Adipocyte (in vitro differentiated cells): ENCODE measurements around the gene GATAD2A.

Source experiments
- DNase-seq: peaks from one replicate; pipeline ENCODE4 v3.0.0-alpha.2; 2015; ENCODE audit warnings: low read depth
- H3K27me3 ChIP-seq: replicated peaks from 2 replicates; pipeline ENCODE4 v1.7.0; 2013; ENCODE audit warnings: mild to moderate bottlenecking, low read length, moderate library complexity; ENCODE audit not compliant: control insufficient read depth, insufficient read depth
- H3K36me3 ChIP-seq: 2 replicates; pipeline ENCODE4 v1.7.0; 2013; ENCODE audit warnings: low read length, mild to moderate bottlenecking, moderate library complexity; ENCODE audit not compliant: control insufficient read depth, insufficient read depth, severe bottlenecking
- H3K4me1 ChIP-seq: 2 replicates; pipeline ENCODE4 v1.7.0; 2013; ENCODE audit warnings: mild to moderate bottlenecking, low read length, moderate library complexity; ENCODE audit not compliant: control insufficient read depth, insufficient read depth
- H3K4me3 ChIP-seq: 2 replicates; pipeline ENCODE4 v1.7.0; 2013; ENCODE audit warnings: mild to moderate bottlenecking, low read length, moderate library complexity
- H3K9ac ChIP-seq: 2 replicates; pipeline ENCODE4 v1.7.0; 2013; ENCODE audit warnings: mild to moderate bottlenecking, low read length, moderate library complexity
- H3K9me3 ChIP-seq: 2 replicates; pipeline ENCODE4 v1.7.0; 2013; ENCODE audit warnings: mild to moderate bottlenecking, low read length, moderate library complexity; ENCODE audit not compliant: control insufficient read depth

GATAD2A gene

DNA sequence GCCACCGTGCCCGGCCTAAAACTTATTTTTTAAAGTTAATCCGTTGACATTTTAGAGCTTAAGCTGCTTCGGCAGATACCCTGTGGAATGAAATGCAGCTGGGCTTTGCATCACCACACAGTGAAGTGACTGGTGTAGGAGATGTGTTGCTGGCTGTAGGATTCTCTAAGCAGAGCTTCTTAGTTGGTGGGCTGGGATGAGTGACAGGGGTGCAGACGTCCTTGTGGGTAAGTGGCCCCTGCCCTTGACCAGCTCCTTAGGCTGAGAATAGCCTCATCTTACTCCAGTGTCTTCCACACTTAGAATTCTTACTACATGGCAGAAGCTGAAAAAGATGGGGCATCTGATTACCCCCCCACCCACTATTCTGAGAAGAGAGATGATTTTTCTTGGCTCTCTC, 11.6 kb downstream of the GATAD2A start:
- H3K27me3 ChIP-seq = no peaks in the 10 kb centered on the region
- H3K9ac ChIP-seq = no peak overlapping the region
- no peaks in the 10 kb centered on the region for H3K36me3 ChIP-seq
- peaks cover 11% of the 10 kb centered on the region for H3K4me1 ChIP-seq
- no peak overlapping the region for H3K4me3 ChIP-seq
- DNase-seq = no peak
- H3K9me3 ChIP-seq = no peaks in the 10 kb centered on the region

DNA sequence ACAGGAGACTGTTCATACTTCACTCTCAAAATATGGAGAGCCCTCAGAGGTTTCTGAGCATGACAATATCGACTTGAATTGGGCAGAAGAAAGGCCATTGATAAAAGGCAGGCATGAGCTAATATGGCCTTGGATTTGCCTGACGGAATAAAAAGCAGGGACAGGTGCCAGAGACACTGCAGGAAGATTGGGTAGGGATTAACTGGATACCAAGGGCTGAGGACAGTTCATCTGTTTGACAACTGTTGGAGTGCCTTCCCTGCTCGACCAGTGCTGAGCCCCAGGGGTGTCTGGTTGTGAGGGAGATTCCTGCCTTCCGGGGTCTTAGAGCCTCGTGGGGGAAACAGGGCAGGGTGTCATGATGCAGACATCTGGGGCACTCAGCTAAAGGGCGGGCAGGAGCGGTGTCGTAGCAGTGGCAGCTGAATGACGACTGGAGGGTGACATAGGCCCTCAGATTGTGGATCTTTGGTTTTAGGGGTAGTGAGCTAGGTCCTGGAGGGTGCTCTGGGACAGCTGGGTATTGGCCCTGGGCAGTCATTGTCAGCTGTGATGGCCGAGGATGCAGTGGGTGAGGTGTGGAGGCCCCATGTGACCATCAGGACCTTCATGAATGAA, 12.3 kb downstream of the GATAD2A start:
- Histone ChIP-seq H3K36me3 (no peaks in the 10 kb centered on the region), H3K4me3 (no peak overlapping the region), H3K9me3 (no peaks in the 10 kb centered on the region), H3K4me1 (peaks cover 11% of the 10 kb centered on the region), H3K9ac (no peak overlapping the region), H3K27me3 (no peaks in the 10 kb centered on the region)
- no peak for DNase-seq

- no peak overlapping the region for H3K4me3 ChIP-seq
- H3K27me3 ChIP-seq = no peaks in the 10 kb centered on the region
- H3K4me1 ChIP-seq = peaks cover 11% of the 10 kb centered on the region
- H3K9me3 ChIP-seq = no peaks in the 10 kb centered on the region
- H3K36me3 ChIP-seq = no peaks in the 10 kb centered on the region
- no peak for DNase-seq
- H3K9ac ChIP-seq = no peak overlapping the region
Observed at GRCh38 chr19:19418555-19419260, 13.2 kb downstream of the GATAD2A start.

DNA sequence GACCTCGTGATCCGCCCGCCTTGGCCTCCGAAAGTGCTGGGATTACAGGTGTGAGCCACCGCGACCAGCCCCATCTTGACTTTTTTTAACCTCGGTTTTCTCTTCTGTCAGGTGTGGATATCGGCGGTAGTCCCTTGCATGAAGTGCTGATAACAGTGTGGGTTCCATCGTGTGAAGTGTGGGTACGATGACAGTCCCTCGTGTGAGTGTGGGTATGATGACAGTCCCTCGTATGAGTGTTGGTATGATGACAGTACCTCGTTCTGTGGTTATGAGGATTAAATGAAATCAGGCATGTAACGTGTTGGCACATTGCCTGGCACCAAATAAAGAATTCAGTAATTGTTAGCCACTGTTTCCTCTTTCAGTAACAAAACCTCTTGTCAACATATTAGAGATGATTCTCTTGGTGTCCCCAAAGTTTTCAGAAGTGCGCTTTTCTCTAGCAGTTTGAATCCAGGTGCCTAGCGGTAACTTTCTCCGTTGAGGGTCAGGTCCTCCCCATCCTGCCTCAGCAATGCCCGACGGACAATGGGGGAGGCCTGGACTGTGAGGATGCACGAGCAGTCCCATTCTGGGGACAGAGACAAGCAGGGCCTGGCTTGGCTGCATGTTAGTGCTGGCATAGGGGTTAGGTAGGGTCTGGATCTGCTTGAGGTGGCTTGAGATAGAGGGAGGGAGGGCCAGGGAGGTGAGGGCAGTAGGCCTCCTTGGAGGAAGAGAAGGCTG, 15.3 kb downstream of the GATAD2A start:
- Histone ChIP-seq H3K4me3 (no peak overlapping the region), H3K9me3 (no peaks in the 10 kb centered on the region), H3K36me3 (no peaks in the 10 kb centered on the region), H3K27me3 (no peaks in the 10 kb centered on the region), H3K4me1 (peaks cover 11% of the 10 kb centered on the region), H3K9ac (no peak overlapping the region)
- DNase-seq = no peak

- Histone ChIP-seq H3K4me3 (no peak overlapping the region), H3K9me3 (no peaks in the 10 kb centered on the region), H3K4me1 (peaks cover 13% of the 10 kb centered on the region), H3K27me3 (no peaks in the 10 kb centered on the region), H3K36me3 (no peaks in the 10 kb centered on the region), H3K9ac (no peak overlapping the region)
- DNase-seq = no peak
Observed at GRCh38 chr19:19421299-19421696, 15.8 kb downstream of the GATAD2A start.

DNA sequence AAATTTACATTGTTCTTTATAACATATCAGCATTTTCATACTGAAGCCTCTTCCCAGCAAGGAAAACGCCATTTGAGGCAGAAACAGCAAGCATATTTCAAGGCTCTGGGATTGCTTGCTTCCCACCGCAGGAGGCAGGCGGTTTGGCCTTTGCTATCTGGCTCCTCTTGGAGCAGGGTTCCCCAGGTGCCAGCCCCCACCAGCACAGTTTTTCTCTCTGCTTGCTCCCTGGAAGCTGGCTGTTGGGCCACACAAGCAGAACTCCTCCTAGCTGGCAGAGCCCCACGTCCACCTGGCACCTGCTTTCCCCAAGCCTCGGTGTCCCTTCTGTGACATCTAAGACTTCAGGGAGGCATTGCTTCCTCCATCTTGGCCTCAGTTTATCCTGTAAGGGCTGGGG, 16.7 kb downstream of the GATAD2A start:
- H3K4me3 ChIP-seq = no peak overlapping the region
- no peaks in the 10 kb centered on the region for H3K36me3 ChIP-seq
- DNase-seq = no peak
- no peaks in the 10 kb centered on the region for H3K9me3 ChIP-seq
- peaks cover 11% of the 10 kb centered on the region for H3K4me1 ChIP-seq
- no peaks in the 10 kb centered on the region for H3K27me3 ChIP-seq
- H3K9ac ChIP-seq = no peak overlapping the region

- no peak overlapping the region for H3K4me3 ChIP-seq
- no peak for DNase-seq
- H3K9me3 ChIP-seq = no peaks in the 10 kb centered on the region
- no peaks in the 10 kb centered on the region for H3K27me3 ChIP-seq
- H3K4me1 ChIP-seq = peaks cover 11% of the 10 kb centered on the region
- no peak overlapping the region for H3K9ac ChIP-seq
- H3K36me3 ChIP-seq = no peaks in the 10 kb centered on the region
Observed at GRCh38 chr19:19423322-19423721, 17.8 kb downstream of the GATAD2A start.

DNA sequence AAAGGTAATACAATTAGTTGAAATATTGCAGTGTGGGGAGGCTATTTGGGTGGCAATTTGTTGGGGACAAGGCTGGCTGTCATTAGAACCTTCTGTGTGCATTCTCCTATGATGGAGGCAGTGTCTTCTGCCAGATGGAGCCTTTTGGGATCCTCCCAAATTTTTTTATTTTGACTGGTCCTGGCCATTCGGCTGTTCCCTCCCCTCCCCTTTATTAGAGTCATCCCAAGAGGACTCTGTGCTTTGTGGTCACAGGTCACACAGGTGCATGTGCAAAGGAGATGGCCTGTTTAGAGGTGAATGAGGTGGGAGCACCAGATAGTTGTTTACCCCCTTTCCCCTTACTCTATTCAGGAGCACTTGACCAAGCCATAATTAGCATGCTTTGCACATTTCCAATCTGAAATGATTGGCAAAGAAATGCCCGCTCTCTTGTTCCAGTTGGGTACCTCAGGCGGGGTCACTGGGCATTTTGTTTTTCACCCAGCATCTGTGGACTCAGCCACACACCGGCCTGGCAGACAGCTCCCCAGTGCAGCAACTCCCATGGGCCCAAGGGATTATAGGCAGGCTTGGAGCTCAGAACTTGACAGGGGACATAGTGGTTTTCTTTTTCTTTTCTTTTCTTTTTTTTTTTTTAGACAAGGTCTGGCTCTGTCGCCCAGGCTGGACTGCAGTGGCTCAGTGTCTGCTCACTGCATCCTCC, 19.8 kb downstream of the GATAD2A start:
- Histone ChIP-seq H3K4me3 (no peak overlapping the region), H3K9me3 (no peaks in the 10 kb centered on the region), H3K27me3 (no peaks in the 10 kb centered on the region), H3K9ac (no peak overlapping the region), H3K4me1 (peaks cover 7% of the 10 kb centered on the region), H3K36me3 (no peaks in the 10 kb centered on the region)
- no peak for DNase-seq

DNA sequence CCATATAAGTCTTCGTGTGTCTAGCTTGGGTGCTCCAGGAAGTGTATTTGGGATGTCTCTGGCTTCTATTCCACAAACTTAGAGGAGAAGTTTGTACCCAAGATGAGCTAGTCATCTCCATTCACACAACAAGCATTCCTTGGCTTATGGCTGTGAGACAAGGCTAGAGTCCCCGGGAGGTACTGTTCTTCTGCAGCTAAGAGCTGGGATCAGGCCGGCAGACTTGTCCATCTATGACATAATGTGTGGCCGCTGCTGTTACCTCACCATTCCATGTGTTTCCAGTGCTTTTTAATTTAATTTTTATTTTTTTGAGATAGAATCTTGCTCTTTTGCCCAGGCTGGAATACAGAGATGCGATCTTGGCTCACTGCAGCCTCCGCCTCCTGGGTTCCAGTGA, 20.7 kb downstream of the GATAD2A start:
- Histone ChIP-seq H3K27me3 (no peaks in the 10 kb centered on the region), H3K9ac (no peak overlapping the region), H3K9me3 (no peaks in the 10 kb centered on the region), H3K4me1 (peaks cover 3% of the 10 kb centered on the region), H3K36me3 (no peaks in the 10 kb centered on the region), H3K4me3 (no peak overlapping the region)
- DNase-seq = no peak

DNA sequence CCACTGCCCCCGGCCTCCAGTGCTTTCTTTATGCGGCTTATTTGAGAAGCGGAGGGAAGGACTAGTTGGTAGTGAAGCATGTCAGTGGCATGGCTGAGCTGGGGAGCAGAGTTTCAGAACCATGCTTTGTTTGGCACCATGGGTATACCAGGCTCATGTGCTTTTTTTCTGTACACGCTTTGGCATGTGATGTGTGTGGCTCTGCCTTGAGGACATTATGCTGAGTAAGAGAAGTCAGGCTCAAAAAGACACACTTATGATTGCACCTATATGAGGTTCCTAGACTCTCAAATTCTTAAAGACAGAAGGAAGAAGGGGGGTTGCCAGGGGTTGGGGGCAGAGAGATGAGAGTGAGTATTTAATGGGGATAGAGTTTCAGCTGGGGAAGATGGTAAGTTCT, 21.3 kb downstream of the GATAD2A start:
- DNase-seq = no peak
- Histone ChIP-seq H3K4me3 (no peak overlapping the region), H3K36me3 (no peaks in the 10 kb centered on the region)

DNA sequence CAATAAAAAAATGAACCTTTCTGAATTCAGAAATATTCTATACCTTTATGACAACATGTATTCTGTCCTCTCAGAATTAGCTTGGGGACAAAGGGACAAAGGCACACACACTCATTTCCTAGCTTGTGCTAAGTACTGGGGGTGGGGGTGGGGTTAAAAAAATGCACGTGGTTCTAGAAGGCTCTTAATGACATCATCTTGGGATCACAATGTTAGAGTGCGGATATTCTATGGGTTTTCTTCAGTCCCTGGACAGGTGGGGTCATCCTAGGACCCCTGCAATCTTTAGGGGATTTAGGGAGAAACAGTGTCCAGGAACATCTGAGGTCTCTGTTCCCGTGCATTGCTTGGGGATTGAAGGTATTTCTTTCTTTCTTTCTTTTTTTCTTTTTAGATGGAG, 21.8 kb downstream of the GATAD2A start:
- no peaks in the 10 kb centered on the region for H3K27me3 ChIP-seq
- no peak for DNase-seq
- no peak overlapping the region for H3K9ac ChIP-seq
- no peak overlapping the region for H3K4me3 ChIP-seq
- no peaks in the 10 kb centered on the region for H3K9me3 ChIP-seq
- peaks cover 3% of the 10 kb centered on the region for H3K4me1 ChIP-seq
- H3K36me3 ChIP-seq = no peaks in the 10 kb centered on the region

More for the DNA sequence above, 21.3 kb downstream of the GATAD2A start:
- H3K4me1 ChIP-seq = peaks cover 3% of the 10 kb centered on the region
- no peaks in the 10 kb centered on the region for H3K9me3 ChIP-seq
- H3K9ac ChIP-seq = no peak overlapping the region
- H3K27me3 ChIP-seq = no peaks in the 10 kb centered on the region
